Cerebellar nuclear complex (tissue), 1 donor: ENCODE data around the gene CIBAR2.

Source experiments
- DNase-seq, 2 experiments: peaks; one replicate each; lab custom pipeline; 2025; lab: John Stamatoyannopoulos, UW

Gene CIBAR2

GRCh38 chr16:85103114-85104079 lies 8.9 kb downstream of the CIBAR2 start:
- no peak for DNase-seq

GRCh38 chr16:85101956-85102630 lies 10.2 kb downstream of the CIBAR2 start:
- no peak for DNase-seq

GRCh38 chr16:85100265-85100664 lies 12.0 kb downstream of the CIBAR2 start:
- DNase-seq, result no peak

- DNase-seq, result no peak
Measured at GRCh38 chr16:85098565-85098964, 13.7 kb downstream of the CIBAR2 start.

- no peak for DNase-seq
Measured at GRCh38 chr16:85096921-85097320, 15.4 kb downstream of the CIBAR2 start.

- DNase-seq, result no peak
Measured at GRCh38 chr16:85094812-85095211, 17.5 kb downstream of the CIBAR2 start.

GRCh38 chr16:85094176-85094805 lies 18.0 kb downstream of the CIBAR2 start:
- no peak for DNase-seq

GRCh38 chr16:85093705-85094104 lies 18.6 kb downstream of the CIBAR2 start:
- no peak for DNase-seq

GRCh38 chr16:85092851-85093250 lies 19.4 kb downstream of the CIBAR2 start:
- no peak for DNase-seq

- no peak for DNase-seq
Measured at GRCh38 chr16:85092309-85092708, 20.0 kb downstream of the CIBAR2 start.

GRCh38 chr16:85091522-85091910 lies 20.8 kb downstream of the CIBAR2 start:
- no peak for DNase-seq

GRCh38 chr16:85090873-85091521 lies 21.3 kb downstream of the CIBAR2 start:
- DNase-seq, result no peak

- DNase-seq, result no peak
Measured at GRCh38 chr16:85090181-85090580, 22.1 kb downstream of the CIBAR2 start.

- no peak for DNase-seq
Measured at GRCh38 chr16:85089525-85089924, 22.7 kb downstream of the CIBAR2 start.

- DNase-seq, result no peak
Measured at GRCh38 chr16:85088570-85089199, 23.6 kb downstream of the CIBAR2 start.

- DNase-seq, result no peak
Measured at GRCh38 chr16:85087899-85088569, 24.2 kb downstream of the CIBAR2 start.

- peak in 1 of 2 experiments; percentile 77 for DNase-seq
Measured at GRCh38 chr16:85086347-85087291, 25.7 kb downstream of the CIBAR2 start.

- no peak for DNase-seq
Measured at GRCh38 chr16:85085721-85086120, 26.6 kb downstream of the CIBAR2 start.

GRCh38 chr16:85084841-85085510 lies 27.3 kb downstream of the CIBAR2 start:
- no peak for DNase-seq
